Measurements from ENCODE around the gene CAV1.

CAV1 gene

DNA sequence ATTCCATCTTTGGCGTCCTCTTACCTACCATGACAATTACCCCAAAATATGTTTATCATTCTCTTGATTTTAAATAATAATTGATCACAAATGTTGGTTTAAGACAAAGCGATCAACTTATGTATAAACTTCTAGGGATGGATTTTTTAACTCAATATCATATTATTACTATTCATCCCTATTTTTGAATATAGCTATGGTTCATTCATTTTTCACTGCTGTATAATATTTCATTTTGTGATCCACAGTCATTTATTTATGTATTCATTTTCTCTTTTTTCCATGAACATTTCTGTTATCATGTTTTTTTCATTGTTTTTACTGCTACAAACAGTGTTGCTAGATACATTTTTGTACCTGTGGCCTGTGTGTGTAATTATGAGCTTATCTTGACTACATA lies 85.9 kb downstream of the CAV1 start:
- TF ChIP-seq, protein P1, sequence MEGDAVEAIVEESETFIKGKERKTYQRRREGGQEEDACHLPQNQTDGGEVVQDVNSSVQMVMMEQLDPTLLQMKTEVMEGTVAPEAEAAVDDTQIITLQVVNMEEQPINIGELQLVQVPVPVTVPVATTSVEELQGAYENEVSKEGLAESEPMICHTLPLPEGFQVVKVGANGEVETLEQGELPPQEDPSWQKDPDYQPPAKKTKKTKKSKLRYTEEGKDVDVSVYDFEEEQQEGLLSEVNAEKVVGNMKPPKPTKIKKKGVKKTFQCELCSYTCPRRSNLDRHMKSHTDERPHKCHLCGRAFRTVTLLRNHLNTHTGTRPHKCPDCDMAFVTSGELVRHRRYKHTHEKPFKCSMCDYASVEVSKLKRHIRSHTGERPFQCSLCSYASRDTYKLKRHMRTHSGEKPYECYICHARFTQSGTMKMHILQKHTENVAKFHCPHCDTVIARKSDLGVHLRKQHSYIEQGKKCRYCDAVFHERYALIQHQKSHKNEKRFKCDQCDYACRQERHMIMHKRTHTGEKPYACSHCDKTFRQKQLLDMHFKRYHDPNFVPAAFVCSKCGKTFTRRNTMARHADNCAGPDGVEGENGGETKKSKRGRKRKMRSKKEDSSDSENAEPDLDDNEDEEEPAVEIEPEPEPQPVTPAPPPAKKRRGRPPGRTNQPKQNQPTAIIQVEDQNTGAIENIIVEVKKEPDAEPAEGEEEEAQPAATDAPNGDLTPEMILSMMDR (IDR thresholded peaks at IDR 0.05; ENCODE audit: low read depth, low read length): no peak
- no peak for DNase-seq (ENCODE audit: low read depth in 2 of 2)
- no peak overlapping the region for H3K4me3 ChIP-seq (replicated peaks in 1 of 2; ENCODE audit: low read depth in 2 of 2, low read length in 2 of 2)
